HG03045 (cell line): ENCODE measurements around the gene MSANTD1.
"Not testable (repeated sequence)": the region's sequence is repeated elsewhere in the genome, so short reads cannot be mapped to it uniquely, and the experiment has no call there.

ENCODE experiments used
- ATAC-seq: cut with Tn5 transposase; IDR thresholded peaks from one replicate; pipeline ENCODE4 v1.9.1; 2021; ENCODE audit warnings: mild to moderate bottlenecking, moderate library complexity; ENCODE audit not compliant: unreplicated experiment

The MSANTD1 gene

DNA sequence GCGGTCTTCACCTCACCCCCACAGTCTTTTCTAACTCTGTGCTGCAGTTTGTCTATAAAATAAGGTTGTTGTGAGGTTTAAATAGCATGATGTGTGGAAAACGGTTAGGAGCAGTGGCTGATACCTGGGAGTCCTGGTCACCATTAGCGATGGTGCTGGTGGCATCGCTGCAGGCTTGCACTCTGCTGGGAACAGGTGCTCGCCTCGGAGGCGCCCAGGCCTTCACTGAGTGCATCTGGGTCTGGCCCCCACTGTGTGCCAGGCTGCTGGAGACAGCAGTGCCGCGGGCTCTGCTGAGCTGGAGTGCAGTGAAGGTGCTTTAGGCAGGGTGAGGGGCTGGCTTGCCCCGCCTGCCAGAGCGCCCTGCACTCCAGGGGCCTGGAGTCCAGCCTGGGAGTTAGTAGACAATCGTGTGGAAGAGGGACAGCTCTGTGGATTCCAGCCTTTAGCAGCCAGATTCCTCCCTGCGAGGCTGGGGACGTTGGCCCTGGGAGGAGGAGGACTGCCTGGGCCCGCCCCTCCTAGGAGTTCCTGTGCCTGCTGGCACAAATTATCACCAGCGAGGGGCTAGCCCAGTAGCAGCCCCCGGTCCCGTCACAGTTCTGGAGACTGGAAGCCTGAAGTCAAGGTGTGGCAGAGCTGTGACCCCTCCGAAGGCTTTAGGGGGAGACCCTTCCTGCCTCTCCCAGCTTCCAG is 51.2 kb downstream of the MSANTD1 start:
- ATAC-seq: no peak

DNA sequence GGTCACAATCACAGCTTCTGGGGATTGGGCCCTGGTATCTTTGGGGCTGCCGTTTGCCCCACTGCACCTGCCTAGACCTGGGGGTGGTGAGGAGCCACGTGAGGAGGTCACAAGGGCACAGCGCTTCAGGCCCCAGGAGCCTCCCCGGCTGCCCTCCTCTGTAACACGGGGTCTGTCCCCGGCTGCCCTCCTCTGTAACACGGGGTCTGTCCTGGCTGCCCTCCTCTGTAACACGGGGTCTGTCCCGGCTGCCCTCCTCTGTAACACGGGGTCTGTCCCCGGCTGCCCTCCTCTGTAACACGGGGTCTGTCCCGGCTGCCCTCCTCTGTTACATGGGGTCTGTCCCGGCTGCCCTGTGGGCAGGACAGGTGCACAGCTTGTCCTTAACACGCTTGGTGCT is 51.9 kb downstream of the MSANTD1 start:
- not testable (repeated sequence) for ATAC-seq

DNA sequence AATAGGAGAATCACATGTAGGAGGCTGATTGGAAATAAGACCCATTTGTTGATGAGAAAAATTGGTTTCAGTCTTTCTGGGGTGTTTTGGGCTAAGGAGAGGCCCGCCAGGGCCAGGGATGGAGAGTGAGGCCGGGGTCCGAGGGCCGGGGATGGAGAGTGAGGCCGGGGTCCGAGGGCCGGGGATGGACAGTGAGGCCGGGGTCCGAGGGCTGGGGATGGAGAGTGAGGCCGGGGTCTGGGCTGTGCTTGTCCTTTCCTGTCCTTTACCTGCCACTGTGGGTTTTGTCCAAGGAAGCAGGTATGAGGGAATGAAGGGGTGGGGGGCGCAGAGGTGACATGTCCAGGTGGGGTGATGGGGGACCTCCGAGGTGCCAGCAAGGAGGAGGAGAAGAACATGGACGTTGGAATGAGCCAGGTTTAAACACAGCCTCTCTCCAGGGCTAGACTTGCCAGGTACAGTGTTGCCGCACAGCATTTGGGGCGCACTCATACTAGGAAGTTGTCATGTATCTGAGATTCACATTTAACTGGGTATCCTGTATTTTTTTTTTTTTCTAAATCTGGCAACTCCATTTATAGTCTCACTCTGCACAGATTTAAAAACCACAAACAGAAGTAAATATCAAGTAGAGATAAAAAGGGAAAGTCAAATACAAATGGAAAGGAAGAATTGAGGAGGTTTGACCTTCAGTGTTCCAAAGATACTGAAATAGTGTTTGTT is 52.7 kb downstream of the MSANTD1 start:
- no peak for ATAC-seq

DNA sequence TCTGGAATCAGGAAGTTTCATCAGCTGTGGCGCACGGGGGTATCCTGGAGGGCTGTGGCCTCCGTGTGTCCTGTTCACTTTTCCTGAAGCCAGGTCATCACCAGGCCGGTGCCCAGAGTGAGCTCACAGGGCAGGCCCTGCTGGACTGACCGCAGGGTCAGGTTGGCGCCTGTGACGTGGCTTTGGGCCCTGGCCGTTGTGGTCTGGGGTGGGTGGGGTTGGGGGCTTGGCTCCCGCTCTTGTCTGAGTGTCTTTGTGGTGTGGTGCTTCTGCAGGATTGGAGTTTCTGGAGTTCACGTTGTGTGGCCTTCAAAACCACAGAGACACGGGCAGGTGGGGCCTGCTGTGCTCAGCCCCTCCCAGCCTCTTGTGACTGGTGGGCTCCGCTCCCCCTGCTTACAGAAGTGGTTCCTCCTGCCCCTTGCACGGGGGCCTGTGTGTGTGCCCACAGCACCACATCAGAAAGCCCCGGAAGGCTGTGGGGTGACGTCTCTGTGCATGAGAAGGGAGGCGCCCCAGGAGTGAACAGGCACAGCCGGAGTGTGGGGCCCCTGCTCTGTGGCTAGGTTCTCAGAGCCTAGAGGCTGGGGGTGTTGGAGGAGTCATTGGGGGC is 53.3 kb downstream of the MSANTD1 start:
- no peak for ATAC-seq

DNA sequence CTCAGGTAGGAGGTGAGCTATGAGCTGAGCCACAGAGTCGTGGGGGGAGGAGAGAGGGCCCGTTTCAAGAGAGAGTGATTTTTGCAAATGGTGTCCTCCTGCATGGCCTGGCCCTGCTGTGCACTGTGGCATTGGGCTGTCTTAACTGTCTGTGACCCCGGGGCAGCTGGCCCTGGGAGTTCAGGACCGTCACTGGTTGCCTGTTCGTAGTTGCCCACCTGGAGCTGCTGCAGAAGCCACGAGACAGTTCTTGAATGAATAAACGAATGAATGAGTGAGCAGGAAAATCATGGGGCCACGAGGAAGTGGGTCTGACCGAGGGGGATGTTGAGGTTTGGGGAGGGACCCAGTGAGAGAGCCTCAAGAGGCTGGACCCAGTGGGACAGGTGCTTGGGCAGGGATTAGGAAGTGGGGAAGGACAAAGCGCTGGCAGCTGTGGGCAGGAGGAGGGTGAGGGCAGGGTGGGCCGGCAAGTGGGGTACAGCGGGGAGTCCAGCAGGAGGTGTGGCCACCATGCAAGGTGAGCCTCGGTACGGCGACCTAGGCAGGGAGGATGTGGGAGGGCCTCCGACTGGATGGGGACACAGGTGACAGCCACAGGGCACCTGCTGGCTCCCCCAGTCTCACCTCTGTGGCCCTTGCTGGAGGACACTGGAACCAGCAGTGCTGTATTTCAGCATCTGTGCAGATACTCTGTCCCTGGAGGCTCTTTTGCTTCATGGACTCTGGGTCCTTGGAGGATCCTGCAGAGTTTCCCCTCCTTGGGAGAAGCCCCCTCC is 54.0 kb downstream of the MSANTD1 start:
- ATAC-seq: no peak

DNA sequence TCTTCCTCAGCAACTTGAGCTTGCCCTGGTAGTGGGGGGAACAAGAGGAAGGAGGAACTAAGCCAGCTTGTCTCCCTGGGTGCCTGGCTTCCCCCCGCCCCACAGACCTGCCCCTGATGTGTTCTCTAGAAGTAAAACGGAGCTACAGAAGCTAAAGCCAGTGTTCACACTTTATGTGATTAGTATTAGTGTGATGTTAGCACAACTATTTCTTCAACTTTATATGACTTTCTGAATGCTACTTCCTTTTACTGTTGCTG is 54.5 kb downstream of the MSANTD1 start:
- no peak for ATAC-seq

DNA sequence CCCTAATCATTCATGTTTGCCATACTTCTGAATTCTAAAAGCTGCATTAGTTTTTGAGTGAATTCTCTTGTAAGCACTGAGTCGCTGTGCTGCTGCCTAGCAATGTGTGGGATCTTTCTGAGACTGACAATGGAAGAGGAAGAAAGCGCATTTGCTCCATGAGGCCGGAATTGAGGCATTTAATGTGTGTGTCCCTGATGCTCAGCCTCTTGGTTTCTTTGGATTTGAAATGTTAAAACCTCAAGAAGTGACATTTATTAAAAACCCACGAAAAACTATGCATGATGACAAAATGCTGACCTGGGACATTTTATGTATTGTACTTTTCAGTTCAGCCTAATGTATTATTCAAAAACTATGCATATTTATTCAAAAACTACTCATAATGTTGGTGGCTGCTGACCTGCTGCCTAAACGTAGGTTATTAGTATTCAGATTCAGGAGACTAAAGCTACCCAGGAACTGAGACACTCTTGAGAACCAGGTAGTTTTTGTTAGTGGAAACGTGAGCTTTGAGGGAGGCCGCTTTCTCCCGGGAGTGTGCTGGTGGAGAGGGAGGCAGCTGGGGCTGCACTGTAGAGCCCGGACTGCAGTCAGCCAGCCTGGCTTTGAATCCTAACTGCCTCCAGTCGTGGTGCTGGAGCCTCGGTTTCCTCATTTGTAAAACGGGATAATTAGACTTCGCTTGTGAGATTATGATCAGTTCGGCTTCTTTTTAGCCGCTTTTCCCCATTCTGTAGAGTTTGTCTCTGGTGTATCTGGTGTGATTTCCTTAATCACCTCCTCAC is 55.2 kb downstream of the MSANTD1 start:
- ATAC-seq: no peak

DNA sequence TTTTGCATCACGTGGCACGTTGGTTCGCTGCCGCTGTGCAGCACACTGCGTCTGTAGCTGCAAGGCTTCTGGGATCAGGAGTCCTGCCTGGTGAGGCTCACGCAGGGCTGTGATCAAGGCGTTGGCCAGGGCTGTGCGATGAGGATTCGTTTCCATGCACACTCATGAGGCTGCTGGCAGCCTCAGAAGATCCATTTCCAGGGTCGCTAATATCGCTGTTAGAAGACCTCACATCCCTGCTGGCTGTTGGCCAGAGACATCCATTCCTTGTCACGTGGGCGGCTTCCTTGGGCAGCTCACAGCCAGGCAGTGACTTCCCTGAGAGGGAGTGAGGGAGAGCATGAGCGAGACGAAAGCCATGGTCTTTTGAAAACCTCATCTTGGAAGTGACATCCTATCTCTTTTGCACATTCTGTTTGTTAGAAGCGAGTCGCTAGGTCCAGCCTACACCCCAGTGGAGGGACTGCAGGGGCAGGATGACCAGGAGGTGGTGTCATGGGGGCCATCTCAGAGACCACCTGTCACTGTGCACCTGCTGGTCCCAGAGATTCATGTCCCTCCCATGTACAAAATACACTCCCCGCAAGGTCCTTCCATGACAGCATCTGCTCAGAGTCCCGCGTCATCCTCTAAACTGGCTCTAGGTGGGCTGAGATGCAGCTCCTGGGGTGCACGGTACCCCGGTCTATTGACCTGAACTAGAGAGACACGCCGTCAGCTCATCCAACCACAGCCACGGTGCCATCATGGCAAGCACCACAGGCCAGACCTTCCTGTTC is 56.1 kb downstream of the MSANTD1 start:
- ATAC-seq: no peak

DNA sequence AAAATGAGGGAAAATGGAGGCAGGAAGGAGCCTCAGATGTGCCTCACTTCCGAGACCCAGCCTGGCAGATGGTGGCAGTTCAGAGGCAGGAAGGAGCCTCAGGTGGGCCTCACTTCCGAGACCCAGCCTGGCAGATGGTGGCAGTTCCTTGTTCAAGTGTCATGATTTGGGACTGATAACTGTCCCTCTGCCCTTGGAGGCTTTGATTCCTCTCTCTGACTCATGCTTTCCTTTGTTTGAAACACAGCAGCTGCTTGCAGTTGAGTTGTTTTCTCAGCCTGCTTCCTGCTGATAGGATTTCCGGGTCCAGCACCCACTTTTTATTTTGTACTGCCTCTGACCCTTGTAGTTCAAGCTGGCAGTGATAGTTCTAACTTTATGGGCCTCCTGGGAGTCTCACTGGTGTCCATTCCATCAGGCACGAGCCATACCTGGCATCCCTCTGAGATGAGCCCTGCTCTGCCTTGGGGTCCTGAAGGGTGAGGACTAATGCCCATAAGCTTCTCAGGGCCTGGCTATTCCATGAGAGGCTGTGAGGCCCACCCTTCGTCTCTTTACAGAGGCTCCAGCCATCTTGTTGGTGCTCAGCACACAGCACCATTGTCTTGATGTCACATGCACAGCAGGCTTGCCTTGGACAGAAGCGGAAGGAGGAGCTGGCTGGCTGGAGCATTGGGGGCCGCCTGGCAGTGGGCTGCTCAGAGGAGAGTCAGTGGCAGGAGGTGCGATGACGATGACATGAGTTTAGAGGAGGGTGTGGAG is 56.8 kb downstream of the MSANTD1 start:
- no peak for ATAC-seq
